GM10266 (cell line): ENCODE measurements around the gene UBE2D1.

ENCODE experiments used
- DNase-seq: peaks from one replicate; pipeline ENCODE4 v3.0.0; 2012; ENCODE audit errors: extremely low spot score
- CTCF ChIP-seq: IDR thresholded peaks from 2 replicates; pipeline ENCODE4 v1.5.1; 2012; ENCODE audit warnings: mild to moderate bottlenecking, low read depth; ENCODE audit not compliant: control insufficient read depth, insufficient read depth; ENCODE audit errors: missing control alignments

The UBE2D1 gene

DNA sequence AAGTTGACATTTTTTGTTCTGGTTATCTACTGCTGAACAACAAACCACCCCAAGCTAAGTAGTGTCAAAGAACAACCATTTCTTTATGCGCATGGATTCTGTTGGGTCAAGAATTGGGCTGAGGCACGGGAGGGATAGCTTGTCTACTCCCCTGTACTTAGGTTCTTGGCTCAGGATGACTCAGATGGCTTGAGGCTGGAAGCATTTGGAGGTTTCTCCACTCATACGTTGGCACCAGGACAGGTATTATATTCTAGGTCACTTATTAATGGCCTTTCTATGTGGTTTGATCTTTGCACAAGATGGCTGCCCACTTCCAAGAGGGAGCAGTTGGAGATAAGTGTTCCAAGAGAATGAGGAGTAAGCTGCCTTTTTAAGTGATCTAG is 38.6 kb downstream of the UBE2D1 start:
- no peak for TF ChIP-seq CTCF
- no peak for DNase-seq

DNA sequence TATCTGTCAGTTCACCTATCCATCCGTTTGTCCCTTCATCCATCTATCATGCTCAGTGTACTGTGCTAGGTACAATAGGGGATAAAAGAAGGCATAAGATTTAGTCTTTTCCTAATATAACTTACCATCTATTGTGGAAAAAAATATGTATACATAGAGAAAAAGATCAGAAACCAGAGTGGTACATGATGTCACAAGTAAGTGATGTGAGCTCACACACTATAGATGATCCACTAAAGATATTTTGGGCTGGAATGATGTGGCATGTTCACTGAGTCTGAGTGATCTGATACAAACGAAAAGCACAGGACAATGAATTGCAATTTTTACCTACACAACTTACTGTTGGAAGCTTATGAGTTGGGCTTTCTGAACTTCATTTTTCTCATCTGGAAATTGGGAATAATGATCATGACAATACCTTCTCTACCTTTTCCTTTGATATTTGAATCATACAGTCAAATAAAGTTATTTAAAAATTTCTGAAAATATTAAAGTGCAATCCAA is 47.7 kb downstream of the UBE2D1 start:
- TF ChIP-seq CTCF = no peak

GRCh38 chr10:58384095-58384494 is 49.3 kb downstream of the UBE2D1 start:
- TF ChIP-seq CTCF = no peak
- peak; percentile 58 for DNase-seq

More for the DNA sequence above, 47.7 kb downstream of the UBE2D1 start:
- no peak for DNase-seq

DNA sequence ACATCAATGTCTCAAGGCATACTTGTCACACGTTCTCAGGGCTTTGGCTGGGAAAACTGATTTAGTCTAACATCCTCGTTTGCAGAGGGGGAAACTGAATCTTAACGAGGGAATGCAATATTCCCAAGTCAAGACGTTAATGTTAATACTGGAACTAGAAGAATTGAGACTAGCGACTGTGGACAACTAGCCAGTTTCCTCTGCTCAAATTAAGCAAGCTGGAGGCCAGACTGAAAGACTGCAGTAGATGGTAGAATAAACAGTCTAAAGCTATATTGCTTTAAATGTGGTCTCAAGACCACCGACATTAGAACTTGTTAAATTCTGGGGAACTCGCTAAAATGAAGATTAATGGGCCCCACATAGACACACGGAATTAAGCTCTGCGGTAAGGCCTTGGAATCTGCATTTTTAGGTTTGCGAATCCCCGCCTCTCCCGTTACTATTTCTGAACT is 49.8 kb downstream of the UBE2D1 start:
- no peak for DNase-seq
- TF ChIP-seq CTCF = no peak

GRCh38 chr10:58384999-58385783 is 50.4 kb downstream of the UBE2D1 start, which contains the start of gene TFAM:
Gene TFAM, plus strand, starts transcription at chr10:58385410. Its CDS starts 138 bp downstream, at chr10:58385548.
- TF ChIP-seq CTCF = peak; percentile 76
- DNase-seq = peak; percentile 87

DNA sequence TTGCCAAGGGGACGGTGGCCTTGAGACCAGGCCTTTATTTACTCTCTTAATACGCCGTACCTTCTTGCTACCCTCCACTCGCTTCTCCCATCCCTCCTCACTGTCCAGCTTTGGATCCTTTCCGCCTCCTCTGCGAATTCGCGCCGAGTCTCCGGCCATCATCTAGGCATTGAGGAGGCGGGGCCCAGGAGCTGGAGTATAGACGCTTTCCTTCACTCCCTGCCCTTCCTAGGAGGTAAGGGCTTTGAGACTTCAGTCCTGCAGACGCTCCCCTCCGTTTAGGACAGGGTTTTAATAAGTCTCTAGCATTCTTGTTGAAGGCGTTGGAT is 50.9 kb downstream of the UBE2D1 start:
- DNase-seq = peak; percentile 18
- no peak for TF ChIP-seq CTCF

DNA sequence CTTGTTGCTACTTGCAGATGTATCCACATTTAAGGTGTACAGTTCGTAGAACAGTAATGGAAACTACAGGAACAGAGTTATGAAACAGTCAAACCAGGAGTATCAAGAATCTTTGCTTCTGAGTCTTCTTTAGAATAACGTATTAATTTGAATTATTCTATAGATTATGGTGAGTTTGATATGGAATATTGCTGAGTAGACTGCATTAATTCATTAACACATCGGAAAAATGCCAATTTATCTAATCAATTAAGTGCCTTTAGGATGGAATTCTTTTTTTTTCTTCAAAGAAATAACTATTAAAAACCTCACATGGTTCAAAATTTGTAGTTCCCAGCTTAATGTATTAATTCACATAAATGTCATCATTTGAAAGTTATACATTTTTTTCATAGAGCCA is 54.2 kb downstream of the UBE2D1 start:
- TF ChIP-seq CTCF = no peak
- DNase-seq = no peak
